IMR-90 (cell line): ENCODE results near the gene NPFF. TPM values are rescaled to one million over a fixed set of nuclear protein-coding genes. Genes with fewer than 3 reads are reported as not detected.

Experiments
- ATAC-seq: fragments of 200-7000 bp; cut with Tn5 transposase; 2 replicates; pipeline ENCODE4 v1.9.1; 2020; ENCODE audit warnings: low read depth, mild to moderate bottlenecking, moderate library complexity
- BruUV-seq: library from RNA; stranded (reverse); fragments of 400-500 nt; replicated peaks from 2 replicates; lab custom pipeline; 2021; lab: Mats Ljungman, UMichigan
- CTCF ChIA-PET: fragments of 300-600 bp; formaldehyde crosslinking; extraction: SDS; loops from one replicate; lab custom pipeline; 2021; ENCODE audit warnings: antibody characterized with exemption; lab: Yijun Ruan, JAX
- POLR2A ChIA-PET: fragments of 300-600 bp; sonication (Branson Sonifier 250); formaldehyde crosslinking; loops from one replicate; lab custom pipeline; 2022; ENCODE audit warnings: antibody characterized with exemption; ENCODE audit not compliant: unreplicated experiment; lab: Charles Lee
- DNase-seq: peaks from one replicate; pipeline ENCODE4 v3.0.0; 2013
- H2AFZ ChIP-seq: replicated peaks from 2 replicates; pipeline ENCODE3; 2013; ENCODE audit warnings: low read length, mild to moderate bottlenecking; ENCODE audit not compliant: poor library complexity
- H2AK5ac ChIP-seq: 2 replicates; pipeline ENCODE4 v1.6.1; 2013; ENCODE audit warnings: low read depth, low read length, inconsistent platforms
- H2AK9ac ChIP-seq: replicated peaks from 2 replicates; pipeline ENCODE3; 2013; ENCODE audit warnings: mild to moderate bottlenecking, low read depth, low read length, moderate library complexity; ENCODE audit not compliant: poor library complexity
- H2BK120ac ChIP-seq: 2 replicates; pipeline ENCODE4 v1.6.1; 2013; ENCODE audit warnings: low read depth, low read length, inconsistent platforms
- H2BK15ac ChIP-seq: 3 replicates; pipeline ENCODE4 v1.6.1; 2013; ENCODE audit warnings: low read depth, low read length, inconsistent platforms
- H2BK20ac ChIP-seq: 2 replicates; pipeline ENCODE4 v1.6.1; 2013; ENCODE audit warnings: low read depth, mild to moderate bottlenecking, inconsistent platforms, low read length, moderate library complexity
- H2BK5ac ChIP-seq: 2 replicates; pipeline ENCODE4 v1.6.1; 2013; ENCODE audit warnings: mild to moderate bottlenecking, low read depth, low read length, inconsistent platforms; ENCODE audit not compliant: poor library complexity, severe bottlenecking
- H3K14ac ChIP-seq: replicated peaks from 2 replicates; pipeline ENCODE4 v1.6.1; 2013; ENCODE audit warnings: low read depth, low read length, inconsistent platforms
- H3K18ac ChIP-seq: 2 replicates; pipeline ENCODE4 v1.6.1; 2013; ENCODE audit warnings: low read depth, low read length, control low read depth
- H3K23ac ChIP-seq: 2 replicates; pipeline ENCODE4 v1.6.1; 2013; ENCODE audit warnings: low read depth, low read length, inconsistent platforms
- H3K27ac ChIP-seq: 2 replicates; pipeline ENCODE4 v1.5.1; 2013; ENCODE audit warnings: mild to moderate bottlenecking, control low read depth, low read length; ENCODE audit not compliant: insufficient read depth
- H3K27me3 ChIP-seq: 2 replicates; pipeline ENCODE4 v1.6.1; 2013; ENCODE audit warnings: low read length; ENCODE audit not compliant: control insufficient read depth, insufficient read depth
- H3K36me3 ChIP-seq: 2 replicates; pipeline ENCODE4 v1.6.1; 2013; ENCODE audit warnings: low read length, mixed read lengths; ENCODE audit not compliant: control insufficient read depth, insufficient read depth
- H3K4ac ChIP-seq: 2 replicates; pipeline ENCODE4 v1.6.1; 2013; ENCODE audit warnings: low read depth, low read length, inconsistent platforms
- H3K4me1 ChIP-seq: 2 replicates; pipeline ENCODE4 v1.6.1; 2013; ENCODE audit warnings: low read length, mixed read lengths; ENCODE audit not compliant: control insufficient read depth, insufficient read depth
- H3K4me2 ChIP-seq: 2 replicates; pipeline ENCODE4 v1.6.1; 2013; ENCODE audit warnings: low read depth, mild to moderate bottlenecking, control low read depth, low read length, moderate library complexity
- H3K4me3 ChIP-seq: 2 replicates; pipeline ENCODE4 v1.5.1; 2013; ENCODE audit warnings: low read depth, mild to moderate bottlenecking, control low read depth, low read length, moderate library complexity; ENCODE audit not compliant: insufficient read depth
- H3K56ac ChIP-seq: 2 replicates; pipeline ENCODE4 v1.6.1; 2013; ENCODE audit warnings: low read length, inconsistent platforms; ENCODE audit not compliant: insufficient read depth; ENCODE audit errors: extremely low read depth
- H3K79me1 ChIP-seq, 2 experiments: 2 replicates each; pipeline ENCODE4 v1.6.1; 2013; ENCODE audit warnings: low read length in 2 of 2, inconsistent platforms in 1 of 2, low read depth in 1 of 2
- H3K9ac ChIP-seq: 2 replicates; pipeline ENCODE4 v1.6.1; 2013; ENCODE audit warnings: low read depth, low read length, control low read depth
- H3K9me1 ChIP-seq: 2 replicates; pipeline ENCODE4 v1.6.1; 2013; ENCODE audit warnings: low read length, inconsistent platforms; ENCODE audit not compliant: insufficient read depth
- H3K9me3 ChIP-seq: 2 replicates; pipeline ENCODE4 v1.6.1; 2013; ENCODE audit warnings: low read length; ENCODE audit not compliant: control insufficient read depth, insufficient read depth
- H4K20me1 ChIP-seq: 2 replicates; pipeline ENCODE4 v1.6.1; 2013; ENCODE audit warnings: low read length, inconsistent platforms; ENCODE audit not compliant: insufficient read depth
- H4K5ac ChIP-seq: 2 replicates; pipeline ENCODE4 v1.6.1; 2013; ENCODE audit warnings: mild to moderate bottlenecking, low read depth, low read length, control low read depth
- H4K8ac ChIP-seq, 2 experiments: 2 replicates each; pipeline ENCODE4 v1.6.1; 2013; ENCODE audit warnings: low read depth in 2 of 2, low read length in 2 of 2, control low read depth in 1 of 2, inconsistent platforms in 1 of 2
- H4K91ac ChIP-seq: 2 replicates; pipeline ENCODE4 v1.6.1; 2013; ENCODE audit warnings: low read depth, low read length, inconsistent platforms; ENCODE audit not compliant: insufficient read depth
- BHLHE40 ChIP-seq: fragments of 150-350 bp; IDR thresholded peaks from 2 replicates; pipeline ENCODE4 v1.6.1; 2016; ENCODE audit warnings: mild to moderate bottlenecking, low read depth, low read length
- CEBPB ChIP-seq: IDR thresholded peaks from 2 replicates; pipeline ENCODE4 v1.6.1; 2012; ENCODE audit warnings: low read depth, low read length, improper control_type of control experiment
- CHD1 ChIP-seq: IDR thresholded peaks from 2 replicates; pipeline ENCODE4 v1.6.1; 2012; ENCODE audit warnings: low read depth, low read length, improper control_type of control experiment
- CTCF ChIP-seq: conservative IDR thresholded peaks from 2 replicates; pipeline ENCODE4 v1.5.1; 2012; ENCODE audit warnings: mild to moderate bottlenecking, low read depth, low read length, improper control_type of control experiment
- ELK1 ChIP-seq: fragments of 150-350 bp; IDR thresholded peaks from 2 replicates; pipeline ENCODE4 v1.6.1; 2016; ENCODE audit warnings: low read depth, mild to moderate bottlenecking, low read length, moderate library complexity, borderline replicate concordance
- MAFK ChIP-seq: IDR thresholded peaks from 2 replicates; pipeline ENCODE4 v1.6.1; 2012; ENCODE audit warnings: low read depth, low read length, improper control_type of control experiment
- MAZ ChIP-seq: IDR thresholded peaks from 2 replicates; pipeline ENCODE4 v1.6.1; 2012; ENCODE audit warnings: low read depth, mild to moderate bottlenecking, low read length, improper control_type of control experiment, moderate library complexity, borderline replicate concordance
- MXI1 ChIP-seq: IDR thresholded peaks from 2 replicates; pipeline ENCODE4 v1.6.1; 2012; ENCODE audit warnings: low read depth, mild to moderate bottlenecking, low read length, moderate library complexity, borderline replicate concordance
- NFE2L2 ChIP-seq: fragments of 150-350 bp; IDR thresholded peaks from 2 replicates; pipeline ENCODE4 v1.6.1; 2016; ENCODE audit warnings: low read depth, mild to moderate bottlenecking, low read length
- POLR2A ChIP-seq: IDR thresholded peaks from 2 replicates; pipeline ENCODE4 v1.6.1; 2012; ENCODE audit warnings: mild to moderate bottlenecking, low read depth, low read length
- RCOR1 ChIP-seq: IDR thresholded peaks from 2 replicates; pipeline ENCODE4 v1.6.1; 2012; ENCODE audit warnings: mild to moderate bottlenecking, low read length, improper control_type of control experiment; ENCODE audit not compliant: insufficient replicate concordance
- RFX5 ChIP-seq: IDR thresholded peaks from 2 replicates; pipeline ENCODE4 v1.8.0; 2012; ENCODE audit warnings: low read depth, mild to moderate bottlenecking, low read length, moderate library complexity
- SMC3 ChIP-seq: fragments of 150-350 bp; IDR thresholded peaks from 2 replicates; pipeline ENCODE4 v1.6.1; 2016; ENCODE audit warnings: low read depth, mild to moderate bottlenecking, antibody characterized with exemption, low read length, moderate library complexity
- USF2 ChIP-seq: fragments of 150-350 bp; IDR thresholded peaks from 2 replicates; pipeline ENCODE4 v1.6.1; 2017; ENCODE audit warnings: mild to moderate bottlenecking, antibody characterized with exemption, low read length, low read depth
- WGBS, 2 experiments: methylation state at CpG; one replicate each; pipeline versions ENCODE4 v1.1.5 to v1.1.7; 2013; ENCODE audit warnings: missing lambda C conversion rate in 2 of 2; ENCODE audit not compliant: insufficient read length in 1 of 2; ENCODE audit errors: extremely low coverage in 2 of 2; 5-methylcytosine and 5-hydroxymethylcytosine counted together
- dilution Hi-C: fragments of 300-500 bp; cut with HindIII; formaldehyde crosslinking; loops from one replicate; pipeline ENCODE4 v1.14.3; 2018; ENCODE audit warnings: low sequenced_read_pairs; ENCODE audit not compliant: unreplicated experiment
- in situ Hi-C: fragments of 300-500 bp; cut with MboI; formaldehyde crosslinking; loops from 3 replicates; pipeline ENCODE4 v1.14.3; 2019; ENCODE audit warnings: low sequenced_read_pairs, inconsistent platforms, mixed read lengths
- intact Hi-C: fragments of 100-400 bp; cut with micrococcal nuclease; formaldehyde crosslinking; loops from 2 replicates; pipeline ENCODE4 v1.10.0; 2022
- polyA plus RNA-seq, 3 experiments: library from polyadenylated mRNA; depleted of rRNA; stranded (reverse); fragments of >200 nt; gene quantifications; 2 replicates each; pipeline ENCODE4 v1.2.3, GENCODE V29; 2012; ENCODE audit warnings: low replicate concordance in 1 of 3
- total RNA-seq: library from RNA; depleted of rRNA; stranded (reverse); fragments of >200 nt; gene quantifications from 2 replicates; pipeline ENCODE4 v1.2.3, GENCODE V29; 2012

Gene NPFF
- total and polyA plus RNA-seq, 2 of the 4 experiments (the other 2 are of a cell fraction), result not detected

- BruUV-seq, result no TSS peak
- no peak overlapping the region for H3K18ac ChIP-seq
- intact Hi-C loops, result no loop called here
- no peak for TF ChIP-seq MAFK
- TF ChIP-seq RFX5, result no peak
- no peak for TF ChIP-seq CHD1
- no peak for TF ChIP-seq USF2
- TF ChIP-seq MAZ, result no peak
- no peak for TF ChIP-seq CTCF
- no peak for TF ChIP-seq CEBPB
- TF ChIP-seq RCOR1, result no peak
- no peak for TF ChIP-seq BHLHE40
- TF ChIP-seq POLR2A, result no peak
- no peak for TF ChIP-seq ELK1
- TF ChIP-seq MXI1, result no peak
- no peak for TF ChIP-seq SMC3
- no peak for TF ChIP-seq NFE2L2
- no peak overlapping the region for H3K56ac ChIP-seq
- ATAC-seq, result peak; percentile 28; the same call in 1 of the 2 replicates
- no peaks in the 10 kb centered on the region for H3K27me3 ChIP-seq
- peaks cover 7% of the 10 kb centered on the region for H3K4me1 ChIP-seq
- in situ Hi-C loops, result no loop called here
- no peak overlapping the region for H3K23ac ChIP-seq
- no peak overlapping the region for H2BK120ac ChIP-seq
- peaks cover 86% of the 10 kb centered on the region for H4K20me1 ChIP-seq
- no peak for DNase-seq
- POLR2A ChIA-PET, result no interaction called here
- WGBS, 2 experiments, result no CpG with 5 or more reads among the region's 2 CpGs
- H3K9me1 ChIP-seq, result no peaks in the 10 kb centered on the region; the same call in 1 of the 2 replicates
- H3K36me3 ChIP-seq, result peaks cover 83% of the 10 kb centered on the region
- H4K91ac ChIP-seq, result no peak overlapping the region
- no peak overlapping the region for H3K27ac ChIP-seq
- no peak overlapping the region for H2BK15ac ChIP-seq
- H4K5ac ChIP-seq, result no peak overlapping the region
- H2BK5ac ChIP-seq, result no peak overlapping the region
- no peak overlapping the region for H2AK5ac ChIP-seq
- H3K79me1 ChIP-seq, result peaks cover 34 to 83% of the 10 kb centered on the region in 2 experiments
- no peaks in the 10 kb centered on the region for H3K9me3 ChIP-seq
- no peak overlapping the region for H4K8ac ChIP-seq
- no peak overlapping the region for H2BK20ac ChIP-seq
- no peak overlapping the region for H3K4me2 ChIP-seq
- no peak overlapping the region for H3K4me3 ChIP-seq
- no peak overlapping the region for H3K4ac ChIP-seq
- H3K9ac ChIP-seq, result no peak overlapping the region
- H2AK9ac ChIP-seq, result no peak overlapping the region
- H3K14ac ChIP-seq, result no peak overlapping the region
- CTCF ChIA-PET, result interaction anchor here (0.5 kb wide), 1 partner anchor 11 kb away, joined by 3 read pairs; no protein-coding TSS in a partner anchor
- no peak overlapping the region for H2AFZ ChIP-seq
- dilution Hi-C loops, result no loop called here
Measured at GRCh38 chr12:53465679-53466078, 41.6 kb downstream of the NPFF start.
